K562 (cell line): Measurements from ENCODE around the gene SP2. TPM values are rescaled to one million over a fixed set of nuclear protein-coding genes. Genes with fewer than 3 reads are reported as not detected.

Source experiments
- ATAC-seq: fragments of 200-7000 bp; cut with Tn5 transposase; 3 replicates; pipeline ENCODE4 v1.9.1; 2020; ENCODE audit warnings: moderate library complexity
- BruUV-seq: library from RNA; stranded (reverse); fragments of 400-500 nt; replicated peaks from 2 replicates; lab custom pipeline; 2021; lab: Mats Ljungman, UMichigan
- CTCF ChIA-PET: fragments of 300-600 bp; formaldehyde crosslinking; extraction: SDS; loops from one replicate; lab custom pipeline; 2021; ENCODE audit warnings: low intra/inter-chr PET ratio; lab: Yijun Ruan, JAX
- POLR2A ChIA-PET: fragments of 300-600, 350-650 bp; sonication (Branson Sonifier 250); formaldehyde crosslinking; extraction: SDS; loops from one replicate; lab custom pipeline; 2021; ENCODE audit warnings: antibody characterized with exemption, inconsistent platforms; lab: Yijun Ruan, JAX
- DNase-seq, 4 experiments: peaks; one replicate each; pipeline versions ENCODE4 v3.0.0 to v3.0.0-alpha.2; 2011 to 2018; ENCODE audit warnings: low spot score in 3 of 4, mixed read lengths in 3 of 4; ENCODE audit errors: extremely low read depth in 1 of 4
- FAIRE-seq: peaks from 2 replicates; lab custom pipeline; 2011; peaks lifted over from hg19 to GRCh38; lab: Jason Lieb, UNC
- H2AFZ ChIP-seq: 2 replicates; pipeline ENCODE4 v1.6.0; 2011; ENCODE audit warnings: low read depth, low read length, control low read depth, inconsistent platforms
- H3K27ac ChIP-seq: fragments of 200-600 bp; 3 replicates; pipeline ENCODE4 v1.8.0; 2011; ENCODE audit warnings: low read depth, mild to moderate bottlenecking, control low read depth, inconsistent platforms, low read length, moderate library complexity, mixed read lengths; ENCODE audit errors: extremely low read depth
- H3K27me3 ChIP-seq, 2 experiments: fragments of 300-600 bp in 1 of 2; 2 replicates in 1 of 2; 3 replicates in 1 of 2; pipeline versions ENCODE4 v1.6.0 to v1.8.0; 2011; ENCODE audit warnings: inconsistent platforms in 2 of 2, low read length in 2 of 2, mild to moderate bottlenecking in 1 of 2, mixed read lengths in 1 of 2, moderate library complexity in 1 of 2; ENCODE audit not compliant: control insufficient read depth in 2 of 2, insufficient read depth in 2 of 2
- H3K36me3 ChIP-seq: fragments of 300-600 bp; 3 replicates; pipeline ENCODE4 v1.8.0; 2011; ENCODE audit warnings: mild to moderate bottlenecking, low read length, inconsistent platforms; ENCODE audit not compliant: control insufficient read depth, insufficient read depth
- H3K4me1 ChIP-seq, 2 experiments: fragments of 200-600 bp in 1 of 2; replicated peaks in 1 of 2; 2 replicates in 1 of 2; 3 replicates in 1 of 2; pipeline versions ENCODE4 v1.5.1 to v1.8.0; 2011; ENCODE audit warnings: inconsistent platforms in 2 of 2, low read length in 2 of 2, mild to moderate bottlenecking in 1 of 2, mixed read lengths in 1 of 2, moderate library complexity in 1 of 2; ENCODE audit not compliant: control insufficient read depth in 2 of 2, insufficient read depth in 2 of 2
- H3K4me2 ChIP-seq: 2 replicates; pipeline ENCODE4 v1.6.1; 2011; ENCODE audit warnings: low read length, control low read depth, inconsistent platforms, mixed read lengths; ENCODE audit not compliant: insufficient read depth
- H3K4me3 ChIP-seq: fragments of 200-600 bp; sonication (generic), shearing (Covaris generic); 2 replicates; pipeline ENCODE4 v1.5.1; 2016; ENCODE audit warnings: control low read depth, inconsistent platforms
- H3K79me2 ChIP-seq: fragments of 200-600 bp; 3 replicates; pipeline ENCODE4 v1.8.0; 2011; ENCODE audit warnings: low read length, inconsistent platforms; ENCODE audit not compliant: control insufficient read depth, insufficient read depth
- H3K9ac ChIP-seq, 2 experiments: 2 replicates each; pipeline versions ENCODE4 v1.6.0 to v1.6.1; 2011; ENCODE audit warnings: low read depth in 2 of 2, low read length in 2 of 2, control low read depth in 1 of 2, inconsistent platforms in 1 of 2, mild to moderate bottlenecking in 1 of 2, mixed read lengths in 1 of 2; ENCODE audit not compliant: insufficient read depth in 1 of 2
- H3K9me1 ChIP-seq: one replicate; pipeline ENCODE4 v1.6.0; 2011; ENCODE audit warnings: inconsistent platforms, mild to moderate bottlenecking, low read length, moderate library complexity; ENCODE audit not compliant: control insufficient read depth, insufficient read depth
- H3K9me3 ChIP-seq: replicated peaks from 2 replicates; pipeline ENCODE4 v1.5.1; 2011; ENCODE audit warnings: low read depth, low read length, inconsistent platforms; ENCODE audit not compliant: control insufficient read depth, insufficient read depth
- H4K20me1 ChIP-seq: replicated peaks from 2 replicates; pipeline ENCODE4 v1.6.1; 2011; ENCODE audit warnings: low read length, inconsistent platforms, mixed read lengths; ENCODE audit not compliant: control insufficient read depth, insufficient read depth
- CBFA2T3 ChIP-seq: fragments of 450-650 bp; IDR thresholded peaks from 2 replicates; pipeline ENCODE4 v1.6.1; 2017
- HLTF ChIP-seq: fragments of 450-650 bp; IDR thresholded peaks from 2 replicates; pipeline ENCODE4 v1.6.1; 2016
- NFIX ChIP-seq: fragments of 250-450 bp; sonication (Bioruptor Pico); IDR thresholded peaks from 2 replicates; pipeline ENCODE4 v1.4.0; 2020; ENCODE audit warnings: low read depth, mild to moderate bottlenecking, moderate library complexity
- PTTG1 ChIP-seq: fragments of 450-650 bp; IDR thresholded peaks from 2 replicates; pipeline ENCODE4 v1.6.1; 2016; ENCODE audit warnings: low read depth, mild to moderate bottlenecking, missing genetic modification characterization, missing compliant biosample characterization
- RB1 ChIP-seq: fragments of 450-650 bp; IDR thresholded peaks from 2 replicates; pipeline ENCODE4 v1.6.1; 2017; ENCODE audit warnings: low read depth, mild to moderate bottlenecking
- SMAD4 ChIP-seq: fragments of 250-450 bp; sonication (Bioruptor Pico); conservative IDR thresholded peaks from 2 replicates; pipeline ENCODE4 v1.8.0; 2021; ENCODE audit warnings: inconsistent platforms, mild to moderate bottlenecking, moderate library complexity
- ZNF184 ChIP-seq: sonication (generic); formaldehyde crosslinking; IDR thresholded peaks from 2 replicates; pipeline ENCODE4 v1.5.0; 2020; ENCODE audit warnings: missing genetic modification reagents
- ZNF41 ChIP-seq: fragments of 250-450 bp; sonication (Bioruptor Pico); conservative IDR thresholded peaks from 2 replicates; pipeline ENCODE4 v1.4.0; 2020; ENCODE audit warnings: mild to moderate bottlenecking
- ZNF444 ChIP-seq: fragments of 250-450 bp; sonication (Bioruptor Pico); IDR thresholded peaks from 2 replicates; pipeline ENCODE4 v1.4.0; 2020; ENCODE audit warnings: mild to moderate bottlenecking, moderate library complexity
- WGBS: fragments of 100-300 bp; shearing (Covaris generic); methylation state at CpG from one replicate; pipeline ENCODE4 v1.1.6; 2016; ENCODE audit warnings: low coverage, mixed read lengths; ENCODE audit not compliant: insufficient coverage; ENCODE audit errors: missing lambda C conversion rate; 5-methylcytosine and 5-hydroxymethylcytosine counted together
- in situ Hi-C: fragments of 300-500 bp; cut with MboI; formaldehyde crosslinking; loops from 4 replicates; pipeline ENCODE4 v1.15.0; 2018; ENCODE audit warnings: inconsistent platforms, mixed read lengths
- intact Hi-C: fragments of 100-400 bp; cut with micrococcal nuclease; formaldehyde crosslinking; loops from 2 replicates; pipeline ENCODE4 v1.14.2; 2022
- polyA plus RNA-seq, 8 experiments: library from polyadenylated mRNA; depleted of rRNA in 4 of 8; stranded (reverse) in 5 of 8; unstranded in 3 of 8; fragments of >200 nt; fragmentation: Nextera tagmentation in 2 of 8; fragmentation: Illumina TruSeq in 1 of 8; extraction: Ambion mirVana in 2 of 8; extraction: Trizol in 1 of 8; gene quantifications; 2 replicates each; pipeline versions ENCODE4 v1.2.1 to v1.2.3, GENCODE V29; 2011 to 2014; ENCODE audit warnings: inconsistent platforms in 1 of 8, missing spikeins in 1 of 8
- total RNA-seq, 7 experiments: library from RNA; depleted of rRNA in 6 of 7; stranded (reverse); fragments of >200 nt in 6 of 7; fragmentation: Illumina TruSeq in 2 of 7; extraction: Trizol in 2 of 7; gene quantifications; 2 replicates each; pipeline versions ENCODE4 v1.2.1 to v1.2.3, GENCODE V29; 2011 to 2021; ENCODE audit warnings: low replicate concordance in 1 of 7
- TF ChIP-seq, protein P1 (sequence below), 2 experiments: IDR thresholded peaks in 1 of 2; conservative IDR thresholded peaks in 1 of 2; 2 replicates each; pipeline ENCODE4 v1.6.1; 2016; ENCODE audit warnings: low read depth in 2 of 2, mild to moderate bottlenecking in 1 of 2, missing compliant biosample characterization in 1 of 2, missing genetic modification characterization in 1 of 2, moderate library complexity in 1 of 2
- TF ChIP-seq, protein P2 (sequence below): fragments of 250-450 bp; sonication (Bioruptor Pico); IDR thresholded peaks from 2 replicates; pipeline ENCODE4 v1.4.0; 2020; ENCODE audit warnings: mild to moderate bottlenecking, moderate library complexity, borderline replicate concordance

Gene SP2
- total and polyA plus RNA-seq, 9 of the 15 experiments (the other 6 are each of a cell fraction or from before 2014, with no cell fraction given) = 0.77 to 22.3 (median 2.3) TPM

DNA sequence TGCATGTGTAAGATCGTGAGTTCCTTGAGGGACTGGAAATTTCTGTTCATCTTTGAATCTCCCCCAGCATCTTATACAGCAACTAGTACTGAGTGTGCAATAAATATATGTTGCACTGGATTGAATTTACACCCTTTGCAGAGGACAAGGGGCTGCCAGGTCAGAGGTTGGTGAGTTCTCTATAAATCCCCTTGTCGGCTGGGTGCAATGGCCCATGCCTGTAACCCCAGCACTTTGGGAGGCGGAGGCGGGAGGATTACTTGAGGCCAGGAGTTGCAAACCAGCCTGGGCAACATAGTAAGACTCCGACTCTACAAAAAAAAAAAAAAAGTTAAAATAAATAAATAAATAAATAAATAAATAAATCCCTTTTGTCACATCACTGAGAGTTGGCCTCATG, 35.6 kb upstream of the SP2 start:
- ChIA-PET POLR2A (interaction anchor here (0.6 to 1.9 kb wide), 4 partner anchors 9 to 194 kb away, joined by 3 to 12 read pairs (median 6); partner anchors contain the start of gene SP6), CTCF (no interaction called here)
- BruUV-seq = no TSS peak
- in situ Hi-C loops (no loop called here), intact Hi-C loops (no loop called here)
- no peak for DNase-seq
- Histone ChIP-seq H3K4me3 (no peak overlapping the region), H3K27me3 (no peaks in the 10 kb centered on the region), H3K4me2 (no peak overlapping the region), H3K27ac (no peak overlapping the region), H2AFZ (no peak overlapping the region), H3K4me1 (peaks cover 8 to 16% of the 10 kb centered on the region in 2 experiments; a peak in 4 of 5 replicates), H3K9me1 (no peaks in the 10 kb centered on the region), H4K20me1 (no peaks in the 10 kb centered on the region), H3K36me3 (no peaks in the 10 kb centered on the region), H3K9me3 (no peaks in the 10 kb centered on the region), H3K79me2 (no peaks in the 10 kb centered on the region), H3K9ac (no peak overlapping the region)
- 64% methylated on average over 4 of the region's 5 CpGs for WGBS
- no peak for TF ChIP-seq NFIX (CRISPR knock-in tag)
- TF ChIP-seq ZNF184 (CRISPR knock-in tag) = no peak
- TF ChIP-seq HLTF = no peak
- TF ChIP-seq ZNF444 = no peak
- TF ChIP-seq CBFA2T3 = no peak
- TF ChIP-seq, protein P1, sequence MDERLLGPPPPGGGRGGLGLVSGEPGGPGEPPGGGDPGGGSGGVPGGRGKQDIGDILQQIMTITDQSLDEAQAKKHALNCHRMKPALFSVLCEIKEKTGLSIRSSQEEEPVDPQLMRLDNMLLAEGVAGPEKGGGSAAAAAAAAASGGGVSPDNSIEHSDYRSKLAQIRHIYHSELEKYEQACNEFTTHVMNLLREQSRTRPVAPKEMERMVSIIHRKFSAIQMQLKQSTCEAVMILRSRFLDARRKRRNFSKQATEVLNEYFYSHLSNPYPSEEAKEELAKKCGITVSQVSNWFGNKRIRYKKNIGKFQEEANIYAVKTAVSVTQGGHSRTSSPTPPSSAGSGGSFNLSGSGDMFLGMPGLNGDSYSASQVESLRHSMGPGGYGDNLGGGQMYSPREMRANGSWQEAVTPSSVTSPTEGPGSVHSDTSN (CRISPR knock-in tag; IDR thresholded peaks at IDR 0.05; ENCODE audit: low read depth) = no peak
- TF ChIP-seq, protein P1 (tag; conservative IDR thresholded peaks at IDR 0.05; ENCODE audit: low read depth) = no peak
- TF ChIP-seq SMAD4 (CRISPR knock-in tag) = no peak
- no peak for TF ChIP-seq PTTG1 (tag)
- TF ChIP-seq ZNF41 (CRISPR knock-in tag) = no peak
- TF ChIP-seq, protein P2, sequence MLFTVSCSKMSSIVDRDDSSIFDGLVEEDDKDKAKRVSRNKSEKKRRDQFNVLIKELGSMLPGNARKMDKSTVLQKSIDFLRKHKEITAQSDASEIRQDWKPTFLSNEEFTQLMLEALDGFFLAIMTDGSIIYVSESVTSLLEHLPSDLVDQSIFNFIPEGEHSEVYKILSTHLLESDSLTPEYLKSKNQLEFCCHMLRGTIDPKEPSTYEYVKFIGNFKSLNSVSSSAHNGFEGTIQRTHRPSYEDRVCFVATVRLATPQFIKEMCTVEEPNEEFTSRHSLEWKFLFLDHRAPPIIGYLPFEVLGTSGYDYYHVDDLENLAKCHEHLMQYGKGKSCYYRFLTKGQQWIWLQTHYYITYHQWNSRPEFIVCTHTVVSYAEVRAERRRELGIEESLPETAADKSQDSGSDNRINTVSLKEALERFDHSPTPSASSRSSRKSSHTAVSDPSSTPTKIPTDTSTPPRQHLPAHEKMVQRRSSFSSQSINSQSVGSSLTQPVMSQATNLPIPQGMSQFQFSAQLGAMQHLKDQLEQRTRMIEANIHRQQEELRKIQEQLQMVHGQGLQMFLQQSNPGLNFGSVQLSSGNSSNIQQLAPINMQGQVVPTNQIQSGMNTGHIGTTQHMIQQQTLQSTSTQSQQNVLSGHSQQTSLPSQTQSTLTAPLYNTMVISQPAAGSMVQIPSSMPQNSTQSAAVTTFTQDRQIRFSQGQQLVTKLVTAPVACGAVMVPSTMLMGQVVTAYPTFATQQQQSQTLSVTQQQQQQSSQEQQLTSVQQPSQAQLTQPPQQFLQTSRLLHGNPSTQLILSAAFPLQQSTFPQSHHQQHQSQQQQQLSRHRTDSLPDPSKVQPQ (CRISPR knock-in tag) = no peak
- TF ChIP-seq RB1 = no peak
- no peak for ATAC-seq
- FAIRE-seq = no peak
